Activated naive CD8-positive, alpha-beta T cell treated with anti-CD3 and anti-CD28 coated beads for 36 hours (primary cell): ENCODE data around the gene BCL2A1. TPM values are rescaled to one million over a fixed set of nuclear protein-coding genes. Genes with fewer than 3 reads are reported as not detected.
"Not testable (repeated sequence)": the region's sequence is repeated elsewhere in the genome, so short reads cannot be mapped to it uniquely, and the experiment has no call there.

Experiments
- DNase-seq: peaks from one replicate; pipeline ENCODE4 v3.0.0; 2021
- H3K27ac Mint-ChIP-seq: one replicate; pipeline ENCODE4 v1.8.0; 2022; ENCODE audit warnings: mild to moderate bottlenecking, moderate library complexity, mixed read lengths
- H3K27me3 Mint-ChIP-seq: one replicate; pipeline ENCODE4 v1.8.0; 2022; ENCODE audit warnings: mild to moderate bottlenecking, mixed read lengths
- H3K36me3 Mint-ChIP-seq: one replicate; pipeline ENCODE4 v1.8.0; 2021; ENCODE audit warnings: mild to moderate bottlenecking, mixed read lengths
- H3K4me1 Mint-ChIP-seq: one replicate; pipeline ENCODE4 v1.8.0; 2021; ENCODE audit warnings: mixed read lengths
- H3K4me3 Mint-ChIP-seq: one replicate; pipeline ENCODE4 v1.8.0; 2022; ENCODE audit warnings: mild to moderate bottlenecking, moderate library complexity, mixed read lengths
- H3K9me3 Mint-ChIP-seq: one replicate; pipeline ENCODE4 v1.8.0; 2022; ENCODE audit warnings: mixed read lengths
- total RNA-seq, 2 experiments: library from RNA; stranded (reverse); gene quantifications; one replicate each; pipeline ENCODE4 v1.2.3, GENCODE V29; 2021

Gene BCL2A1
- total RNA-seq = 10 to 100 TPM; 91.4 to 94.3 TPM

DNA sequence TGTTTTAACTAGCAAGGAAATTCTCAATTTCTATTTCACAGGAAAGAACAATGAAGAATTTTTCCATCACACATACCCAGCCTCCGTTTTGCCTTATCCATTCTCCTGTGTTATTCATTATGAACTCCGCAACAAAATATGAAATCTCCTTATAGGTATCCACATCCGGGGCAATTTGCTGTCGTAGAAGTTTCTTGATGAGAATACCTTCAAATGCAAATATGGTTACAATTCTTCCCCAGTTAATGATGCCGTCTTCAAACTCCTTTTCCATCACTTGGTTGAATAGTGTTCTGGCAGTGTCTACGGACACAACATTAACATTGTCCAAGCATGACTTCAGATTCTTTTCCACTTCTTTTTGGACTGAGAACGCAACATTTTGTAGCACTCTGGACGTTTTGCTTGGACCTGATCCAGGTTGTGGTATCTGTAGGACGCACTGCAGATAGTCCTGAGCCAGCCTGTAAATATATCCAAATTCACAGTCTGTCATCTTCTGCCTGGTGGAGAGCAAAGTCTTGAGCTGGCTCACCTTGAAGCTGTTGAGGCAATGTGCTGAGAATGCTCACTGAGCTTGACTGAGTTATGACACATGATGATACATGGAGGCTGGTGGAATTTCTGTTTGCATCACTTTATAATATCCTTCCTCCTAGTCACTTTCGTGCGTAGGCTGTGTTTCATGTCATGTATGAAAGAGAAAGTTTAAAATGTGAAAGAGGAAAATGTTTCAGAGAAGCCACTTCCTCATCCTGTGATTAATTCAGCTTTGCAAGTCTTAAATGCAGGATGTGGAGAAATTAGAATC is at the start of gene BCL2A1:
TSS of gene BCL2A1 (minus strand) at position 573 of the 811 bp plus-strand sequence. CDS start at position 496, 77 bp downstream.
- Mint-ChIP-seq H3K4me3 (peak within 1 kb of the TSS; percentile 93), H3K27me3 (peaks cover 4% of the 10 kb centered on the region), H3K27ac (peak within 1 kb of the TSS; percentile 97), H3K4me1 (peaks cover 46% of the 10 kb centered on the region), H3K36me3 (peaks cover 44% of the 10 kb centered on the region), H3K9me3 (peaks cover 8% of the 10 kb centered on the region)
- peak; percentile 72 for DNase-seq

DNA sequence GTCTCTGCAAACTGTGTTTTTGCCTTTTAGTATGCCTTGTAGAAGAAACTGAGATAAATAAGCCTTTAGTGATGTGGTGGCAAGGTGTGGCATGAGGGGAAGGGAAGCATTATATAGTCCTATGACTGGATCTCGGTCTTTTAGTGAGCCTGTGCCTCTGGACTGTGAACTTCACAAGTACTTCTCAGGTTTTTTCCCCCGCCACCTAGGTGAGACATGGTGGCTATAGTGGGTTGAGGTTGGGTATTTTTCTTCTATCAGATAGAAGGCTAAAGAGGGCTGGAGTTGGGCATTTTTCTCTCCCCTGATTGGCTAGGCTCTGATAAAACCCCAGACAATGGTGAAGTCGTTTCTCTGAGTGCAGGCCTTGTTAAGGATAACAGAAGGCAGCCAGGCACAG is 49.7 kb upstream of the BCL2A1 start:
- no peak for DNase-seq
- Mint-ChIP-seq H3K9me3 (no peaks in the 10 kb centered on the region), H3K27me3 (peaks cover 5% of the 10 kb centered on the region), H3K4me1 (peaks cover 5% of the 10 kb centered on the region), H3K4me3 (no peak overlapping the region), H3K27ac (no peak overlapping the region), H3K36me3 (no peaks in the 10 kb centered on the region)

DNA sequence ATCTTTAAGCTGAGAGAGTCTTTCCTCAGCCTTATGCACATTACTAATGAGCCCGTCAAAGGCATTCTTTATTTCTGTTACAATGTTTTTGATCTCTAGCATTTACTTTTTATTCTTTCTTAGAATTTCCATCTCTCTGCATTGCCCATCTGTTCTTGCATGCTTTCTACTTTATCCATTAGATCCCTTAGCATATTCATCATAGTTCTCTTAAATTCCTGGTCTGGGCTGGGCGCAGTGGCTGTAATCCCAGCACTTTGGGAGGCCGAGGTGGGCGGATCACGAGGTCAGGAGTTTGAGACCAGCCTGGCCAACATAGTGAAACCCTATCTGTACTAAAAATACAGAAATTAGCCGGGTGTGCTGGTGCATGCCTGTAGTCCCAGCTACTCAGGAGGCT is 49.2 kb upstream of the BCL2A1 start:
- H3K27ac Mint-ChIP-seq, H3K36me3 Mint-ChIP-seq, H3K4me3 Mint-ChIP-seq, H3K9me3 Mint-ChIP-seq, H3K27me3 Mint-ChIP-seq, DNase-seq, H3K4me1 Mint-ChIP-seq: not testable (repeated sequence)

DNA sequence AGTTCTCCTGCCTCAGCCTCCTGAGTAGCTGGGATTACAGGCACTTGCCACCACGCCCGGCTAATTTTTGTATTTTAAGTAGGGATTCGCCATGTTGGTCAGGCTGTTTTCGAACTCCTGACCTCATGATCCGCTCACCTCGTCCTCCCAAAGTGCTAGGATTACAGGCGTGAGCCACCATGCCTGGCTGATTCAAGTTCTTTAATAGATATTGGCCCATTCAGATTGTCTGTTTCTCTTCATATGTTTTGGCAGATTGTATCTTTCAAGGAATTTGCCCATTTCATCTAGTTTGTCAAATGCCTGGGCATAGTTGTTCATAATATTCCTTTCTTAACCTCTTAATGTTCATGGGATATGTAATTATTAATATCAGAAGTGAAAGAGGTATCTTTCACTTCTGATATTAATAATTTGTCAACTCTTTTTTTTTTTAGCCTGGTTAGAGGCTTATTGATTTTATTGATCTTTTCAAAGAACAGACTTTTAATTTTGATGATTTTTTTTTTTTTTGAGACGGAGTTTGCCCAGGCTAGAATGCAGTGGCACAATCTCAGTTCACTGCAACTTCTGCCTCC is 48.3 kb upstream of the BCL2A1 start:
- peaks cover 5% of the 10 kb centered on the region for H3K4me1 Mint-ChIP-seq
- no peaks in the 10 kb centered on the region for H3K9me3 Mint-ChIP-seq
- no peak for DNase-seq
- H3K4me3 Mint-ChIP-seq = no peak overlapping the region
- no peak overlapping the region for H3K27ac Mint-ChIP-seq
- no peaks in the 10 kb centered on the region for H3K36me3 Mint-ChIP-seq
- H3K27me3 Mint-ChIP-seq = peaks cover 5% of the 10 kb centered on the region

DNA sequence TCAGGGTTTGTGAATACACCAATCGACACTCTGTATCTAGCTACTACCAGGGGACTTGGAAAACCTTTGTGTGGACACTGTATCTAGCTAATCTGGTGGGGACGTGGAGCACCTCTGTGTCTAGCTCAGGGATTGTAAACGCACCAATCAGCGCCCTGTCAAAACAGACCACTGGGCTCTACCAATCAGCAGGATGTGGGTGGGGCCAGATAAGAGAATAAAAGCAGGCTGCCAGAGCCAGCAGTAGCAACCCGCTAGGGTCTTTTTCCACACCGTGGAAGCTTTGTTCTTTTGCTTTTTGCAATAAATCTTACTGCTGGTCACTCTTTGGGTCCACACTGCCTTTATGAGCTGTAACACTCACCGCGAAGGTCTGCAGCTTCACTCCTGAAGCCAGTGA is 46.1 kb upstream of the BCL2A1 start:
- not testable (repeated sequence) for H3K4me1 Mint-ChIP-seq, DNase-seq, H3K27ac Mint-ChIP-seq, H3K27me3 Mint-ChIP-seq, H3K9me3 Mint-ChIP-seq, H3K4me3 Mint-ChIP-seq, H3K36me3 Mint-ChIP-seq

DNA sequence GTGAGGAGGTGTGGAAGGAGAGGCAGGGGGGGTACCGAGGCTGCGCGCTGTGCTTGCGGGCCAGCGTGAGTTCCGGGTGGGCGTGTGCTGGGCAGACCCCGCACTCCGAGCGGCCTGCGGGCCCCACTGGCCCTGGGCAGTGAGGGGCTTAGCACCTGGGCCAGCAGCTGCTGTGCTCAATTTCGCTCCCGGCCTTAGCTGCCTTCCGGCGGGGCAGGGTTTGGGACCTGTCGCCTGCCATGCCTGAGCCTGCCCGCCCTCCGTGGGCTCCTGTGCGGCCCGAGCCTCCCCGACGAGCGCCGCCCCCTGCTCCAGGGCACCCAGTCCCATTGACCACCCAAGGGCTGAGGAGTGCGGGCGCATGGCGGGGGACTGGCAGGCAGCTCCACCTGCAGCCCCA is 45.5 kb upstream of the BCL2A1 start:
- H3K27me3 Mint-ChIP-seq, H3K9me3 Mint-ChIP-seq, H3K36me3 Mint-ChIP-seq, H3K4me1 Mint-ChIP-seq, H3K27ac Mint-ChIP-seq, DNase-seq, H3K4me3 Mint-ChIP-seq: not testable (repeated sequence)

DNA sequence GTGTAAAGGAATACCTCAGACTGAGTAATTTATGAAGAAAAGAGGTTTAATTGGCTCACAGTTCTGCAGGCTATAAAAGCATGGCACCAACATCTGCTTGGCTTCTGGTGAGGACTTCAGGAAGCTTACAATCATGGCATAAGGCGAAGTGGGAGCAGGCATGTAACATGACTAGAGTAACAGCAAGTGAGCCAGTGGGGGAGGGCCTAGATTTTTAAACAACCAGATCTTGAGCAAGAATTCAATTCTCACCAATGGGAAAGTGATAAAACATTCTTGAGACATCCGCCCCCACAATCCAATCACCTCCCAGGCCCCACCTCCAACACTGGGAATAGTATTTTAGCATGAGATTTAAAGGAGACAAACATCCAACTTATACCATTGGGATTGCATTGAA is 44.2 kb upstream of the BCL2A1 start:
- no peak overlapping the region for H3K4me3 Mint-ChIP-seq
- no peaks in the 10 kb centered on the region for H3K4me1 Mint-ChIP-seq
- no peaks in the 10 kb centered on the region for H3K36me3 Mint-ChIP-seq
- no peak for DNase-seq
- H3K9me3 Mint-ChIP-seq = no peaks in the 10 kb centered on the region
- no peaks in the 10 kb centered on the region for H3K27me3 Mint-ChIP-seq
- no peak overlapping the region for H3K27ac Mint-ChIP-seq

DNA sequence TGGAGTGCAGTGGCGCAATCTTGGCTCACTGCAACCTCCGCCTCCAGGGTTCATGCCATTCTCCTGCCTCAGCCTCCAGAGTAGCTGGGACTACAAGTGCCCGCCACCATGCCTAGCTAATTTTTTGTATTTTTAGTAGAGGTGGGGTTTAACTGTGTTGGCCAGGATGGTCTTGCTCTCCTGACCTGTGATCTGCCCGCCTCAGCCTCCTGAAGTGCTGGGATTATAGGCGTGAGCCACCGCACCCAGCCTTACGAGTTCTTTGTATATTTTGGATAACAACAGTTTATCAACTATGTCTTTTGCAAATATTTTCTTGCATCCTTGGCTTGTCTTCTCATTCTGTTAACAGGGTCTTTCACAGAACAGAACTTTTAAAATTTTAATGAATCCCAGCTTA is 43.2 kb upstream of the BCL2A1 start:
- H3K27ac Mint-ChIP-seq, DNase-seq, H3K36me3 Mint-ChIP-seq, H3K27me3 Mint-ChIP-seq, H3K9me3 Mint-ChIP-seq, H3K4me3 Mint-ChIP-seq, H3K4me1 Mint-ChIP-seq: not testable (repeated sequence)

DNA sequence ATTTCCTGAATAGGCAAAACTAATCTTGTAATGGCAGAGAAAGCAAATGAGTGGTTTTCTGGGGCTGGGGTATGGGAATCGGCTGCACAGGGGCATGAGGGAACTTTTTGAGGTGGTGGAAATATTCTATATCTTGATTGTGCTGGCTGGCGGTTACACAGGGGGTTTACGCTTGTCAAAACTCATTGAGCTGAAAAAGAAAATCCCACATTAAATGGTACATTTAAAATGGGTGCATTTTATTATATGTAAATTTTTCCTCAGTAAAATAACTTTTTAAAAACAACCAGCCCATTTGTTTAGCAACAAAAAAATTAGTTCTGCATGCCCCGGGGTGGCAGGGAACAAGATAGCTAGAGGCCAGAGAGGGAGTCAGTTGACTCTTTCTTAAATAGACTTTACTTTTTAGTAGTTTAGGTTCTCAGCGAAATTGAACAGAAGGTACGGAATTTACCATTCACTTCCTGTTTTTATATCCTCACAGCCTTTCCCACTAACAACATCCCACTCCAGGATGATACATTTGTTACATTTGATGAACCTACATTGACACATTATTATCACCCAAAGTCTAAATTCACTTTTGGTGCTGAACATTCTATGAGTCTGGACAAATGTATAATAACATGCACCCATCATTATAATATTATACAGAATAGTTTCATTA is 41.2 kb upstream of the BCL2A1 start:
- Mint-ChIP-seq H3K36me3 (no peaks in the 10 kb centered on the region), H3K9me3 (no peaks in the 10 kb centered on the region), H3K4me3 (no peak overlapping the region), H3K4me1 (no peaks in the 10 kb centered on the region), H3K27me3 (no peaks in the 10 kb centered on the region), H3K27ac (no peak overlapping the region)
- no peak for DNase-seq

DNA sequence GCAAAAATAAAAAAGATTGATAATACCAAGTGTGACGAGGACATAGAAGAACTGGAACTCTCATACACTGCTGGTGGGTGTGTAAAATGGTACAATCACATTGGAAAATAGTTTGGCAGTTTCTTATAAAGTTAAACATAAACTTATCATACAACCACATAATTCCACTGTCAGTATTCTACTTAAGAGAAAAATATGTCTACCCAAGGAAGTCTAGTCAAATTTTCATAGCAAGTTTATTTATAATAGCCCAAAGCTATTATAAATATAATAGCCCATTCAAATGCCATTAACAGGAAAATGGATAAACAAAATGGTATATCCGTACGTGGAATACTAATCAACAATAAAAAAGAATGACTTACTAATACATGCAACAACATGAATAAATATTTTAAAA is 40.6 kb upstream of the BCL2A1 start:
- no peaks in the 10 kb centered on the region for H3K36me3 Mint-ChIP-seq
- H3K27ac Mint-ChIP-seq = no peak overlapping the region
- no peaks in the 10 kb centered on the region for H3K9me3 Mint-ChIP-seq
- H3K4me3 Mint-ChIP-seq = no peak overlapping the region
- H3K4me1 Mint-ChIP-seq = no peaks in the 10 kb centered on the region
- no peaks in the 10 kb centered on the region for H3K27me3 Mint-ChIP-seq
- no peak for DNase-seq

DNA sequence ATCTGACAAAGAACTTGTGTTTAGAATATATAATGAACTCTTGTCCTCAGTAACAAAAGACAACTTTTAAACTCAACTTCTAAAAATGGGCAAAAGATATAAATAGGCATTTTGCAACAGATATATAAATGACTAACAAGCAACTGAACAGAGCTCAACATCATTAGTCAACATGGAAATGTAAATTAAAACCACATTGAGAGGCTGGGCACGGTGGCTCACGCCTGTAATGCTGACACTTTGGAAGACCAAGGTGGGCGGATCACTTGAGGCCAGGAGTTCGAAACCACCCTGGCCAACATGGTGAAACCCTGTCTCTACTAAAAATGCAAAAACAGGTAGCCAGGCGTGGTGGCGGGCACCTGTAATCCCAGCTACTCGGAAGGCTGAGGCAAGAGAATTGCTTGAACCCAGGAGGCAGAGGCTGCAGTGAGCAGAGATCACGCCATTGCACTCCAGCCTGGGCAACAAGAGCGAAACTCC is 40.1 kb upstream of the BCL2A1 start:
- not testable (repeated sequence) for H3K27ac Mint-ChIP-seq, H3K36me3 Mint-ChIP-seq, H3K4me1 Mint-ChIP-seq, DNase-seq, H3K27me3 Mint-ChIP-seq, H3K9me3 Mint-ChIP-seq, H3K4me3 Mint-ChIP-seq

DNA sequence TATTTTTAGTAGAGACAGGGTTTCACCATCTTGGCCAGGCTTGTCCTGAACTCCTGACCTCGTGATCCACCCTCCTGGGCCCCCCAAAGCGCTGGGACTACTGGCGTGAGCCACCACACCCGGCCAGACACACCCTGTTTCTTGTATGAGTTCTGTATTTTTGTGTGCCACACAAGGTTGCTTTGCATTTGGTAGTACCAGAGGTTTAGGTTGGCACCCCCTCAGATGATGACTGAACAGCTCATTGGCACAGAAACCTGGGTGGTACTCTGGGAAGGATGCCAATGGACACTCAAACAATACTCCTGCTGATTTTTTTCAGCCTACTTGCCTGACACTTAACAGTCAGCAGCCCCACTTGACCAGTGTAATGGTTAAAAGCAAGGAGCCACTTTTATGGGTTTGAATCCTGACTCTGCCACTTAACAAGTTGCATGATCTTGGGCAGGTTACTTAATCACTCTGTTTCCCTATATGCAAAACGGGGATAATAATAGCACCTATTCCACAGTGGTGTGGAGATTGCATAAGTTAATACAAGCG is 39.2 kb upstream of the BCL2A1 start:
- no peaks in the 10 kb centered on the region for H3K36me3 Mint-ChIP-seq

DNA sequence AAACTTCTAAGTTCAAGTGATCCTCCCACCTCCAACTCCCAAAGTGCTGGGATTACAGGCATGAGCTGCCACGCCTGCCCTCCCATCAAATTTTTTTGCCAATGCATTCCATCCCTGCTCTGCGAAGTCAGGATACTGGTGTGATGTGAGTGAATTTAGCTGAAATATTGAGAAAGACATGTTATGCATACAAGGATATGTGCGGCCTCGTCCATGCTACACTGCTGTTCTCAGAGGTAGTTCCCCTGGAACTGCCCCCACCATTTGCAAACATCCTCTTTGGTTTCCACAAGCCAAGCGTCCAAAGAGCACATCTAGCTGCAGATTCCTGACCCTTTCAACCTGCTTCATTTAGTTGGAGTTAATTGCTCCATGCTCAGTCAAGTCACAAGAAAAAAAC is 36.5 kb upstream of the BCL2A1 start:
- no peak overlapping the region for H3K4me3 Mint-ChIP-seq
- no peak overlapping the region for H3K27ac Mint-ChIP-seq
- H3K9me3 Mint-ChIP-seq = no peaks in the 10 kb centered on the region
- H3K4me1 Mint-ChIP-seq = no peaks in the 10 kb centered on the region
- H3K36me3 Mint-ChIP-seq = no peaks in the 10 kb centered on the region
- no peak for DNase-seq
- no peaks in the 10 kb centered on the region for H3K27me3 Mint-ChIP-seq

More for the DNA sequence above, 39.2 kb upstream of the BCL2A1 start:
- no peaks in the 10 kb centered on the region for H3K9me3 Mint-ChIP-seq
- DNase-seq = no peak
- H3K4me1 Mint-ChIP-seq = no peaks in the 10 kb centered on the region
- H3K27ac Mint-ChIP-seq = no peak overlapping the region
- H3K27me3 Mint-ChIP-seq = no peaks in the 10 kb centered on the region
- H3K4me3 Mint-ChIP-seq = no peak overlapping the region

DNA sequence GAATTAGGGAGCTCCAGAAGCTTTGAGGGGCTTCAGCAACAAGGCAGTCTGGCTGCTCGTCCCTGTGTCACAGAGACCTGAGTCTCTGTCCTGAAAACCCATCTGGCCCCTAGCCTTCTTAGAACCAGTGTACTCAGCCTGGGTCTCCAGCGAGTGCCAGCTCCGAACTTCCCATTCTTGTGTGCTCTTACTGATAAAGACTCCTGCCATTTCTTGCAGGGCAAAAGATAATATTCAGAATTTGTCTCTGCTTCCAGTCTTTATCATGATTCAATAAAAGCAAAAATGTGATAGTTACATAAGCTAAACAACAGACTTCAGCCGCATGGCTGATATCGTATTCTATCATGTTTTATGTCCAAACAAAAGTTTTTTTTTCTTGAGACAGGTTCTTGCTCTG is 36.0 kb upstream of the BCL2A1 start:
- no peak overlapping the region for H3K27ac Mint-ChIP-seq
- no peak for DNase-seq
- H3K4me1 Mint-ChIP-seq = no peaks in the 10 kb centered on the region
- H3K4me3 Mint-ChIP-seq = no peak overlapping the region
- H3K9me3 Mint-ChIP-seq = no peaks in the 10 kb centered on the region
- no peaks in the 10 kb centered on the region for H3K36me3 Mint-ChIP-seq
- H3K27me3 Mint-ChIP-seq = no peaks in the 10 kb centered on the region

DNA sequence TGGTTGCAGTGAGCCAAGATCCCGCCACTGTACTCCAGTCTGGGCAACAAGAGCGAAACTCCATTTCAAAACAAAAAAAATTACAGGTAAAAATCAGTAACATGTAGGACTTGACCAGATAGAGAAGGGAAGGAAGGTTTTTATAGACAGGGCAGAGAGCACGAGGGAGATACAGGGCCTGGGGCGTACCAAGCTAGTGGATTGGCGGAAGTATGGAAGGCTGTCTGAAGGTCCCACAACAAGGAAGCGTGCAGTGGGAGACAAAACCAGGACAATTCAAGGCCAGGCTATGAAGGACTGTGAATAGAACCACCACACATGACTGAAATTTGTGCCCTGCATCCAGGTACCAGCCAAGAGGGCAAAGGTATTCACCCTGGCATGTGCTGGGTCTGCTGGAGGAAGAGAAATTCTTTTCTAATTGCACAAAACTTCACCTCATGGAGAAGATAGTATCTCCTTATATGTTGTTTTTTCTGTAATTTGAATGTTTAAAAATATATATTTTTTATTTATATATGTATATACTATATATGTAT is 33.0 kb upstream of the BCL2A1 start:
- Mint-ChIP-seq H3K27me3 (no peaks in the 10 kb centered on the region), H3K9me3 (no peaks in the 10 kb centered on the region), H3K4me3 (no peak overlapping the region), H3K4me1 (no peaks in the 10 kb centered on the region), H3K36me3 (no peaks in the 10 kb centered on the region), H3K27ac (no peak overlapping the region)
- no peak for DNase-seq
